Erythroblast (primary cell): ENCODE measurements around the gene ITGA2.

ENCODE experiments used
- DNase-seq, 2 experiments: peaks; one replicate each; lab custom pipeline; 2025; lab: John Stamatoyannopoulos, UW
- GATA1 ChIP-seq: IDR thresholded peaks from 2 replicates; pipeline ENCODE4 v1.6.1; 2011; ENCODE audit warnings: low read depth, mild to moderate bottlenecking, control low read depth, low read length, moderate library complexity
- POLR2A ChIP-seq: IDR thresholded peaks from 2 replicates; pipeline ENCODE4 v1.6.1; 2011; ENCODE audit warnings: mild to moderate bottlenecking, low read length

The ITGA2 gene

GRCh38 chr5:53073348-53073747, 84.2 kb downstream of the ITGA2 start:
- TF ChIP-seq GATA1, result no peak
- no peak for TF ChIP-seq POLR2A
- peak in 1 of 2 experiments; percentile 2 for DNase-seq

DNA sequence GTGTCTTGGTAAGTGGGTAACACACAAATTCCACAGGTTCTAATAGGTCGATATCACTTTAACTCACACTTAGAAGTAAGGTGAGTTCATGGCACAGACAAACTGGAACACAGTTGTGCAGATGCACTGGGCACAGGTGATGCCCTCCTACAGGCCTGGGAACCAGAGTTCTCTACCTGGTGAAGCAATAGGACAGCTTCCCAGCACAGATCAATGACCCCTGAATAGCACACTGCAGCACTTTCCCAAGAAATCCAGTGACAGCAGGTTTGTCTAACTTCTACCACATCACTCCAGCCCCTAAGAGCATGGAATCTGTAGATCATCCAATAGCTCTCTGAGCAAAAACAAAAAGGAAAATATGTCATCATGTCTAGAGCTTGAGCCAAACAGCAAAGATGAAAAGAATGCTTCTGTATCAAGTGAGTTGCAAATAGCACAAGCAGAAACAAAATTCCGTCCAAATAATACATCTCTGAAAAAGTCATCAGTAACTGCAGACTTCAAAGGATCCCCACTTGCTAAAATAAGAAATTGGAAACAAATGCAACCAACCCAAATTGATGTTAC, 86.9 kb downstream of the ITGA2 start:
- no peak for DNase-seq
- no peak for TF ChIP-seq GATA1
- TF ChIP-seq POLR2A, result no peak

GRCh38 chr5:53080271-53080670, 91.1 kb downstream of the ITGA2 start:
- no peak for DNase-seq
- TF ChIP-seq POLR2A (no peak), GATA1 (no peak)

GRCh38 chr5:53083927-53084326, 94.8 kb downstream of the ITGA2 start:
- TF ChIP-seq GATA1 (no peak), POLR2A (no peak)
- no peak for DNase-seq

DNA sequence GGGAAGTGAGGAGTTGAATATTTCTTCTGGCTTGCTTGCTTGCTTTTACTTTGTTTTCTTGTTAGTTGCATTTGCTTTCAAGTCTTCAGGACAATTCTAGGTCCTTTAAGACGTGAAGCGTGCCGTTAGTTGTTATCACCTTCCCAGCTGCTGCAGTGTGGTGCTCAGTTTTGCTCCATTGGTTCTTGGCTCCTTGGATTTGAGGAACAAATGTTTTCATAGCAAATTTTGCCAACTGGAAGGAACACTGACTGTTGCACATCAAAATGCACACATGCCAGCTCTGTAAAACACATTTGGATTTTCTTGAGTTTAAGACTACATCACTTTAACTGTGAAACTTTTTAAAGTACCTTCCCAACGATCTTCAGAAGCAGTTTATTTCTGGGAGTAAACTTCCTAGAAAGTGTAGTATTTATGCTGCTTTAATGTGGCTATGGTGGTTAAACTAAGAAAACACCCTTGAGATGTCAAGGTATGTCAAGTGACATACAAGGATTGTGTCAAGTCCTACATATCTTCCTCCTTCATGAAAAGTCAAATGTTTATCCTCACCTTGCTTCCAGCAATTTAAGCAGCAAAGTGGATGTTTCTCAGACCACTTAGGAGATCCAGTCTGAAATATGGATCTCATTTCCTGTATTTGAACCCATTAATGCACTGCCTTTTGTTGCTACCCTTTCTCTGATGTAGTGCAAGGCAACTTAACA, 95.5 kb downstream of the ITGA2 start:
- no peak for DNase-seq
- no peak for TF ChIP-seq GATA1
- TF ChIP-seq POLR2A, result no peak

DNA sequence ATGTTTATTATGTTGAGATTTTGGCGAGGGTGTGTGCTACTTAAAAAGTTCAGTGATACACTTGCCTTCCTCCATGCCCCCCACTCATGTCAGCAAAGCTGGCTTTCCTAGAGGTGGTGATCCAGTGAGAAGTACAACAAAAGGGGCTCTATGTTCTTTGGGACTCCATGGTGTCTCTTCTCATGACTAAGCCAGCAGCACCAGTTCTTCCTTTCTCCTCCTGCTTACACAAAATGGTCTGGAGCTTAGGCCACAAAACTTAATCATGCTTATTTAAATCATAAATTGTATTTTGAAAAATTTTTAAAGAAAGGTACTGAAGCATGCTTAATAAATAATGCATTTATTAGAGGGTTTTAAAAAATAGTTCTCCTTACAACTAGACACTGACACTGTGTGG, 98.0 kb downstream of the ITGA2 start:
- TF ChIP-seq GATA1 (no peak), POLR2A (no peak)
- no peak for DNase-seq

DNA sequence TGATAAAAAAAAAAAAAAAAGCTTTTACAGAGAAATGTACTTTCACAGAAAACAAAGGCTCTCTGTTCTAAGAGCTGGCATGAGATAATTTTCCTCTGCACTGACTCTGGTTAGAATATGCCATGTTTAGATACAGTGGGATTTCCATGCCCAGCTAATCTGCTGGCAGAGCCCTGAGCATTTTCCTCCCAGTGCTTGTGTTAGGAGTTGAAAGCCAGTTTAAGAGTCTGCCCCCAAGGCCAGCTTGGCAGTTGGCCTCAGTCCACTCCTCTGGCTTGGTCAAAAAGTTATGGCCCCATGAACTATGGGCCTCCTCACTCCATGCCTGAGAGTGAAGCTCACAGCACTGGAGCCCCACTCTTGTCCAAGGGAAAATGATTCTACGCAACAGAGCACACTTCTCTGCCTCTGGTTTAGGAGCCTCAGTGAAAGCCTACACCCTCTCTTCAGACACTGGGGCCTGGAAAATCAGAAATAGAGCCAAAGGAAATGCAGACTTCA, 98.5 kb downstream of the ITGA2 start:
- no peak for DNase-seq

GRCh38 chr5:53089481-53089991, 100.4 kb downstream of the ITGA2 start:
- DNase-seq, result no peak
- TF ChIP-seq GATA1, result no peak
- no peak for TF ChIP-seq POLR2A

More for the DNA sequence above, 98.5 kb downstream of the ITGA2 start:
- TF ChIP-seq POLR2A (no peak), GATA1 (no peak)

DNA sequence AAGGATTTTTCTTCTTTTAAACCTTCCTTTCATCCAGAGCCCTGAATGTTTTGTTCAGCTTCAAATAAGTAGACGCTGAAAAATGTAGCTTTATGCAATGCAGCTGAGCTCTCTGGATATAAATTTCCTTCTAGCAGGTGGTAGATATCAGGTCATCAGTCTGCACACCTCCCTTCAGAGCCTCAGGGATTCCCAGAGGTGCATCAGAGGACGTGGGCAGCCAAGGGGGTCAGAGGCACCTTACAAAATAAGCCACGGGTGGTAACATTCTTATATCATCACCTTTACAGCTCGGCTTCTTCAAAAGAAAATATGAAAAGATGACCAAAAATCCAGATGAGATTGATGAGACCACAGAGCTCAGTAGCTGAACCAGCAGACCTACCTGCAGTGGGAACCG, 101.1 kb downstream of the ITGA2 start:
- TF ChIP-seq GATA1 (no peak), POLR2A (no peak)
- DNase-seq, result no peak

DNA sequence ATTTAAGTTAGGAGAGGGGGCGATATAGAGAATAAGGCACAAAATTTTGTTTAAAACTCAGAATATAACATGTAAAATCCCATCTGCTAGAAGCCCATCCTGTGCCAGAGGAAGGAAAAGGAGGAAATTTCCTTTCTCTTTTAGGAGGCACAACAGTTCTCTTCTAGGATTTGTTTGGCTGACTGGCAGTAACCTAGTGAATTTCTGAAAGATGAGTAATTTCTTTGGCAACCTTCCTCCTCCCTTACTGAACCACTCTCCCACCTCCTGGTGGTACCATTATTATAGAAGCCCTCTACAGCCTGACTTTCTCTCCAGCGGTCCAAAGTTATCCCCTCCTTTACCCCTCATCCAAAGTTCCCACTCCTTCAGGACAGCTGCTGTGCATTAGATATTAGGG, 102.1 kb downstream of the ITGA2 start:
- no peak for TF ChIP-seq POLR2A
- no peak for TF ChIP-seq GATA1
- no peak for DNase-seq

DNA sequence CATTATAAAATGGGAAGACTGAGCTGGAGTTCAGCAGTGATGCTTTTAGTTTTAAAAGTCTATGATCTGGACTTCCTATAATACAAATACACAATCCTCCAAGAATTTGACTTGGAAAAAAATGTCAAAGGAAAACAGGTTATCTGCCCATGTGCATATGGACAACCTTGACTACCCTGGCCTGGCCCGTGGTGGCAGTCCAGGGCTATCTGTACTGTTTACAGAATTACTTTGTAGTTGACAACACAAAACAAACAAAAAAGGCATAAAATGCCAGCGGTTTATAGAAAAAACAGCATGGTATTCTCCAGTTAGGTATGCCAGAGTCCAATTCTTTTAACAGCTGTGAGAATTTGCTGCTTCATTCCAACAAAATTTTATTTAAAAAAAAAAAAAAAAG, 103.1 kb downstream of the ITGA2 start:
- no peak for DNase-seq
- TF ChIP-seq POLR2A (no peak), GATA1 (no peak)

- DNase-seq, result no peak
- TF ChIP-seq GATA1 (no peak), POLR2A (no peak)
Measured at GRCh38 chr5:53095217-53095616, 106.1 kb downstream of the ITGA2 start.

GRCh38 chr5:53095931-53096525, 106.9 kb downstream of the ITGA2 start:
- DNase-seq, result peak; percentile 50 to 77
- TF ChIP-seq POLR2A, result no peak
- TF ChIP-seq GATA1, result no peak

DNA sequence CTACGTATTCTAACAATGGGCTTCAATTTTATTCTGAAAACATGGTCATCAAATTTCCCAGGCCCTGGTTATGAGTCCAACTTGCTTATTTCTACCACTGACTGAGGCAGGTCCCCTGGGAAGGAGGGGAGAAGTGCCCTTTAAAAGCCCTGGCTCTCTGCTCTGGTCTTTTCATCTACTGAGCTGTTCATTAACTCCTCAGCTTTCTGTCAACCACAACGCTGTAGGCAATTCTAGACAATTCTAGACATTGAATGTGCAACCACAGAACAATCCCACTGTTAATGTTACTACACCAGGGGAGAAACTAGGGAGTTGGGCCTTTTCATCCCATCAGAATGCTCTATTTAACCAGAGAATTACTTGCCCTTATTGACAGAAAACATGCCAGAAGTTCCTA, 110.4 kb downstream of the ITGA2 start:
- TF ChIP-seq GATA1 (no peak), POLR2A (no peak)
- no peak for DNase-seq

DNA sequence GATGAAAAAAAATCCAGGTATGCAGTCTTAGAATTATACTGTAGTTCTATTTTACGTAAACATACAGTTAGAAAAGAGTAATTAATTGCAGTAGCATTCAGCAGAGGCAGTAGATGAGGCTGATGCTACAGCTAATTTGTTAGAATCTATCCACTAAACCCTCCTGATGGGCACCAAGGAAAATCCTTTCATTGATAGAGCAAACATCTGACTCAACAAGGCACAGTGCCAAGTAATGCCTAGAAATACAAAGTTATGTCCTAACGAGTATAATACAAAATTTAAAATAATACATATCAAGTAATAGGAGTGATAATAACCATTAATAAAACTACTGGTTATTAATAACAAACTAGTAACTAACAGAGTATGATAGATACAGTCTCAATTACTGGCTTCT, 111.5 kb downstream of the ITGA2 start:
- no peak for DNase-seq
- TF ChIP-seq GATA1, result no peak
- no peak for TF ChIP-seq POLR2A
